Small intestine (tissue), 7 donors: ENCODE measurements around the gene PCDHGA2. TPM values are rescaled to one million over a fixed set of nuclear protein-coding genes. Genes with fewer than 3 reads are reported as not detected.

Experiments used
- DNase-seq, 2 donors: peaks; one replicate each; pipeline versions ENCODE4 v3.0.0 to v3.0.0-alpha.2; 2013
- FAIRE-seq: peaks from 2 replicates; lab custom pipeline; 2012; peaks lifted over from hg19 to GRCh38; lab: Jason Lieb, UNC
- H3K27ac ChIP-seq, 3 donors: one replicate each; pipeline ENCODE4 v1.5.1; 2013; ENCODE audit warnings: low read length in 2 of 3, mild to moderate bottlenecking in 2 of 3, control low read depth in 1 of 3, inconsistent platforms in 1 of 3, low read depth in 1 of 3, moderate library complexity in 1 of 3
- H3K27me3 ChIP-seq, 3 donors: one replicate each; pipeline ENCODE4 v1.6.1; 2013; ENCODE audit warnings: low read length in 3 of 3, inconsistent platforms in 1 of 3; ENCODE audit not compliant: control insufficient read depth in 3 of 3, insufficient read depth in 3 of 3
- H3K36me3 ChIP-seq, 3 donors: one replicate each; pipeline ENCODE4 v1.6.1; 2013; ENCODE audit warnings: low read length in 3 of 3, inconsistent platforms in 1 of 3, low read depth in 1 of 3, mild to moderate bottlenecking in 1 of 3, moderate library complexity in 1 of 3; ENCODE audit not compliant: control insufficient read depth in 3 of 3, insufficient read depth in 2 of 3
- H3K4me1 ChIP-seq, 3 donors: one replicate each; pipeline ENCODE4 v1.6.1; 2013; ENCODE audit warnings: low read length in 2 of 3, inconsistent platforms in 1 of 3, low read depth in 1 of 3, mild to moderate bottlenecking in 1 of 3, moderate library complexity in 1 of 3; ENCODE audit not compliant: control insufficient read depth in 3 of 3, insufficient read depth in 2 of 3
- H3K4me3 ChIP-seq, 3 donors: one replicate each; pipeline ENCODE4 v1.5.1; 2013; ENCODE audit warnings: low read length in 3 of 3, control low read depth in 1 of 3, inconsistent platforms in 1 of 3, low read depth in 1 of 3, mild to moderate bottlenecking in 1 of 3, moderate library complexity in 1 of 3
- H3K9me3 ChIP-seq, 2 donors: one replicate each; pipeline ENCODE4 v1.6.1; 2013; ENCODE audit warnings: low read depth in 1 of 2, low read length in 1 of 2; ENCODE audit not compliant: control insufficient read depth in 2 of 2, insufficient read depth in 1 of 2
- WGBS, 3 donors: extraction: QIAGEN DNeasy Blood & Tissue Kit; methylation state at CpG; one replicate each; pipeline ENCODE4 v1.1.7; 2013; 5-methylcytosine and 5-hydroxymethylcytosine counted together
- polyA plus RNA-seq, 4 donors: library from polyadenylated mRNA; stranded (reverse) in 3 of 4; unstranded in 1 of 4; fragments of 200-250 nt in 3 of 4; fragments of 120-200 nt in 1 of 4; gene quantifications; one replicate each; pipeline versions ENCODE4 v1.2.1 to v1.2.3, GENCODE V29; 2013
- donor health status: healthy with polysubstance abuse.
- donor health status: control.
- donor health status: control.
- donor health status: Bipolar disorder and iron deficiency.
- donor health status: healthy.

PCDHGA2 gene
- polyA plus RNA-seq, 4 donors: 0.27 to 0.81 (median 0.64) TPM; not detected in 1

GRCh38 chr5:141355641-141356040 lies 17.1 kb downstream of the PCDHGA2 start:
- no peak for DNase-seq
- no peaks in the 10 kb centered on the region for H3K4me1 ChIP-seq
- H3K36me3 ChIP-seq: no peaks in the 10 kb centered on the region
- no peak overlapping the region for H3K4me3 ChIP-seq
- 55 to 73% (median 69%) methylated on average over 24 of the region's 24 CpGs for WGBS, 3 donors
- peaks cover 2 to 22% (median 15%) of the 10 kb centered on the region in 3 donors for H3K27me3 ChIP-seq
- no peak overlapping the region for H3K27ac ChIP-seq
- FAIRE-seq: no peak
- peaks cover 2 to 58% of the 10 kb centered on the region in 2 donors for H3K9me3 ChIP-seq

GRCh38 chr5:141356133-141356532 lies 17.6 kb downstream of the PCDHGA2 start:
- no peaks in the 10 kb centered on the region for H3K4me1 ChIP-seq
- FAIRE-seq: no peak
- no peak overlapping the region for H3K4me3 ChIP-seq
- peaks cover 2 to 19% (median 16%) of the 10 kb centered on the region in 3 donors for H3K27me3 ChIP-seq
- DNase-seq: no peak
- H3K27ac ChIP-seq: no peak overlapping the region
- H3K9me3 ChIP-seq: peaks cover 2 to 59% of the 10 kb centered on the region in 2 donors
- WGBS, 3 donors: 67 to 73% (median 73%) methylated on average over 5 of the region's 5 CpGs
- H3K36me3 ChIP-seq: no peaks in the 10 kb centered on the region

DNA sequence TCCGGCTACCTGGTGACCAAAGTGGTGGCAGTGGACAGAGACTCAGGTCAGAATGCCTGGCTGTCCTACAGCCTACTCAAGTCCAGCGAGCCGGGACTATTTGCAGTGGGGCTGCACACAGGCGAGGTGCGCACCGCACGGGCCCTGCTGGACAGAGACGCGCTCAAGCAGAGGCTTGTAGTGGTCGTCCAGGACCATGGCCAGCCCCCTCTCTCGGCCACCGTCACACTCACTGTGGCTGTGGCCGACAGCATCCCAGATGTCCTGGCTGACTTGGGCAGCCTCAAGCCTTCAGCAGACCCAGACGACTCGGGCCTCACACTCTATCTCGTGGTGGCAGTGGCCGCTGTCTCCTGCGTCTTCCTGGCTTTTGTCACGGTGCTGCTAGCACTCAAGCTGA lies 18.4 kb downstream of the PCDHGA2 start:
- FAIRE-seq (no peak), DNase-seq (no peak)
- Histone ChIP-seq H3K9me3 (peaks cover 0 to 59% of the 10 kb centered on the region in 2 donors), H3K4me3 (no peak overlapping the region), H3K27me3 (peaks cover 2 to 21% (median 18%) of the 10 kb centered on the region in 3 donors), H3K27ac (no peak overlapping the region), H3K4me1 (no peaks in the 10 kb centered on the region), H3K36me3 (no peaks in the 10 kb centered on the region)
- 54 to 62% (median 54%) methylated on average over 19 of the region's 19 CpGs for WGBS, 3 donors

DNA sequence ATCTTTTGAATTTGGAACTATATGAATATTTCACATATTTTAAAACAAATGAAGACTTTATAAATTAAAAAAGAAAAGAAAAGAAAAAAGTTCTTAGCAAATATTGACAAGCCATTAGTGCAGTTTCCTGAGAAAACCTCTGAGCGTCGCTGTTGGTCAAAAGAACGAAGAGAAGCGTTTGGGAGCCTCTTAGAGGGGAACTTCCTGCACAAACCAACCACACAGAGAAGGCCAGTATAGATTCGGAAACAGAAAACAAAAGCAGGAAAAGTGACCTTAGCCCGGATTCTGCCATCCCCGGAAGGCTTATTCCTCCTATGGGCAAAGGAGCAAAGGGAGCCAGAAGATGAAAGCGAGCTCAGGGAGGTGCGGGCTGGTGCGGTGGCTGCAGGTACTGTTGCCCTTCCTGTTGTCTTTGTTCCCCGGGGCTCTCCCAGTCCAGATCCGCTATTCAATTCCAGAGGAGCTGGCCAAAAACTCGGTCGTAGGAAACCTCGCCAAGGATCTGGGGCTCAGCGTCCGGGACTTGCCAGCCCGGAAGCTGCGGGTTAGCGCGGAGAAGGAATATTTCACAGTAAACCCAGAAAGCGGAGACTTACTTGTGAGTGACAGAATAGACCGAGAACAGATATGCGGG lies 21.3 kb downstream of the PCDHGA2 start, which contains the start of gene PCDHGB2:
Gene PCDHGB2, plus strand, starts transcription at position 205 of the 637 bp plus-strand sequence. Its CDS starts 142 bp downstream, at position 347.
- Histone ChIP-seq H3K27ac (no peak within 1 kb of the TSS), H3K4me3 (no peak within 1 kb of the TSS), H3K4me1 (no peaks in the 10 kb centered on the region), H3K9me3 (peaks cover 2 to 64% of the 10 kb centered on the region in 2 donors), H3K27me3 (peaks cover 0 to 32% (median 21%) of the 10 kb centered on the region in 3 donors), H3K36me3 (no peaks in the 10 kb centered on the region)
- 21 to 33% (median 31%) methylated on average over 24 of the region's 24 CpGs for WGBS, 3 donors
- DNase-seq (peak in 1 of 2 donors; percentile 20), FAIRE-seq (no peak)

- H3K27me3 ChIP-seq: peaks cover 0 to 38% (median 25%) of the 10 kb centered on the region in 3 donors
Observed at GRCh38 chr5:141360685-141361084, 22.1 kb downstream of the PCDHGA2 start.

DNA sequence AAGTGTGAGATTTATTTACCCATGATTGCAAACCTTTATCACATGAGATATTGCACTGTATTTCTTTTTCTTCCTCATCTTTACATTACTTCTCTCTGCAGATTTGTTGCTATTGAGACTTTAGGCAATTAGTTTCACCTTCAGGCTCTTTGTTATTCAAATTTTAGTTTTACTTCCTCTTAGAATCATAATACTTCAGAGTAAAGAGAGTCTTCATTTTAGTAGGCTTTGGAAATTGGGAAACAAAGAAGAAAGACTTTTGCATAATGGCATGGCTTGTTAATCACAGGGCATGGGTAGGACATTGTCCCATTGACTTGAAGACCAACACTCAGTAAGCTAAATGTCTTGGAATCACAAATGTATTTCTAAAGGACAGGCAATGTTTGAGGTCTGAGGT lies 24.2 kb downstream of the PCDHGA2 start:
- H3K9me3 ChIP-seq: peaks cover 4 to 56% of the 10 kb centered on the region in 2 donors
- H3K27me3 ChIP-seq: peaks cover 0 to 46% (median 31%) of the 10 kb centered on the region in 3 donors
- FAIRE-seq (no peak), DNase-seq (no peak)
- no peaks in the 10 kb centered on the region for H3K4me1 ChIP-seq
- H3K27ac ChIP-seq: no peak overlapping the region
- H3K4me3 ChIP-seq: no peak overlapping the region
- H3K36me3 ChIP-seq: no peaks in the 10 kb centered on the region

More at GRCh38 chr5:141360685-141361084, 22.1 kb downstream of the PCDHGA2 start:
- Histone ChIP-seq H3K36me3 (no peaks in the 10 kb centered on the region), H3K9me3 (peaks cover 2 to 64% of the 10 kb centered on the region in 2 donors), H3K27ac (no peak overlapping the region), H3K4me3 (no peak overlapping the region), H3K4me1 (no peaks in the 10 kb centered on the region)
- DNase-seq (no peak), FAIRE-seq (no peak)
- WGBS, 3 donors: 40 to 53% (median 48%) methylated on average over 15 of the region's 15 CpGs

GRCh38 chr5:141363952-141364660 lies 25.5 kb downstream of the PCDHGA2 start, which contains the start of gene PCDHGA5:
Gene PCDHGA5, plus strand, starts transcription at chr5:141364162. Its CDS starts 169 bp downstream, at chr5:141364331.
- H3K36me3 ChIP-seq: no peaks in the 10 kb centered on the region
- H3K27ac ChIP-seq: no peak within 1 kb of the TSS
- H3K4me1 ChIP-seq: no peaks in the 10 kb centered on the region
- no peak for DNase-seq
- 20 to 41% (median 34%) methylated on average over 34 of the region's 34 CpGs for WGBS, 3 donors
- H3K9me3 ChIP-seq: peaks cover 4 to 53% of the 10 kb centered on the region in 2 donors
- FAIRE-seq: no peak
- H3K4me3 ChIP-seq: no peak within 1 kb of the TSS
- H3K27me3 ChIP-seq: peaks cover 0 to 46% (median 31%) of the 10 kb centered on the region in 3 donors

GRCh38 chr5:141366016-141366896 lies 27.7 kb downstream of the PCDHGA2 start:
- 38 to 56% (median 53%) methylated on average over 46 of the region's 46 CpGs for WGBS, 3 donors
- DNase-seq (no peak), FAIRE-seq (no peak)
- peaks cover 4 to 53% of the 10 kb centered on the region in 2 donors for H3K9me3 ChIP-seq
- H3K4me1 ChIP-seq: no peaks in the 10 kb centered on the region
- peaks cover 0 to 41% (median 30%) of the 10 kb centered on the region in 3 donors for H3K27me3 ChIP-seq
- no peak overlapping the region for H3K27ac ChIP-seq
- no peaks in the 10 kb centered on the region for H3K36me3 ChIP-seq
- H3K4me3 ChIP-seq: no peak overlapping the region
